CD4-positive, alpha-beta T cell (primary cell): Measurements from ENCODE around the gene BCORL1. TPM values are rescaled to one million over a fixed set of nuclear protein-coding genes. Genes with fewer than 3 reads are reported as not detected.

Source experiments
- ATAC-seq: fragments of 200-7000 bp; cut with Tn5 transposase; one replicate; pipeline ENCODE4 v1.10.0; 2022; ENCODE audit warnings: mild to moderate bottlenecking; ENCODE audit not compliant: poor library complexity
- CTCF ChIA-PET: fragments of 350-600 bp; sonication (Branson Sonifier 250); formaldehyde crosslinking; loops from one replicate; lab custom pipeline; 2021; ENCODE audit warnings: antibody characterized with exemption, inconsistent platforms; lab: Charles Lee
- POLR2A ChIA-PET: fragments of 350-600 bp; sonication (Branson Sonifier 250); formaldehyde crosslinking; loops from one replicate; lab custom pipeline; 2021; ENCODE audit warnings: antibody characterized with exemption, inconsistent platforms; lab: Charles Lee
- DNase-seq, 14 experiments: peaks; one replicate each; pipeline ENCODE4 v3.0.0-alpha.2; 2013 to 2020; ENCODE audit warnings: mixed read lengths in 2 of 14
- H3K27ac ChIP-seq, 2 donors: one replicate each; pipeline versions ENCODE4 v1.5.1 to v1.7.0; 2013; ENCODE audit warnings: low read length in 2 of 2, low read depth in 1 of 2, mild to moderate bottlenecking in 1 of 2
- H3K27me3 ChIP-seq, 2 experiments: 1 replicate in 1 of 2; 2 replicates in 1 of 2; pipeline versions ENCODE4 v1.6.1 to v1.7.0; 2013; ENCODE audit warnings: low read length in 2 of 2, control low read depth in 1 of 2, mild to moderate bottlenecking in 1 of 2, moderate library complexity in 1 of 2; ENCODE audit not compliant: insufficient read depth in 2 of 2, control insufficient read depth in 1 of 2
- H3K36me3 ChIP-seq: one replicate; pipeline ENCODE4 v1.6.1; 2013; ENCODE audit warnings: low read length, control low read depth; ENCODE audit not compliant: insufficient read depth
- H3K4me1 ChIP-seq: one replicate; pipeline ENCODE4 v1.6.1; 2013; ENCODE audit warnings: low read length, control low read depth; ENCODE audit not compliant: insufficient read depth
- H3K4me3 ChIP-seq: one replicate; pipeline ENCODE4 v1.5.1; 2013; ENCODE audit warnings: mild to moderate bottlenecking, low read length, moderate library complexity
- H3K9me3 ChIP-seq, 2 experiments: 1 replicate in 1 of 2; 2 replicates in 1 of 2; pipeline versions ENCODE4 v1.6.1 to v1.7.0; 2013; ENCODE audit warnings: low read length in 2 of 2, mild to moderate bottlenecking in 2 of 2, control low read depth in 1 of 2, moderate library complexity in 1 of 2; ENCODE audit not compliant: control insufficient read depth in 1 of 2, insufficient read depth in 1 of 2
- H3K27ac Mint-ChIP-seq: one replicate; pipeline ENCODE4 v1.8.0; 2020; ENCODE audit warnings: mixed read lengths
- H3K27me3 Mint-ChIP-seq: one replicate; pipeline ENCODE4 v1.8.0; 2021; ENCODE audit warnings: mixed read lengths
- H3K36me3 Mint-ChIP-seq: one replicate; pipeline ENCODE4 v1.8.0; 2021; ENCODE audit warnings: low read depth, mixed read lengths
- H3K4me1 Mint-ChIP-seq: one replicate; pipeline ENCODE4 v1.8.0; 2021; ENCODE audit warnings: low read depth, mixed read lengths
- H3K4me3 Mint-ChIP-seq: one replicate; pipeline ENCODE4 v1.8.0; 2020; ENCODE audit warnings: mild to moderate bottlenecking, mixed read lengths
- H3K9me3 Mint-ChIP-seq: one replicate; pipeline ENCODE4 v1.8.0; 2020; ENCODE audit warnings: mixed read lengths
- CTCF ChIP-seq: fragments of 200-600 bp; IDR thresholded peaks from one replicate; pipeline ENCODE4 v1.8.0; 2022; ENCODE audit warnings: antibody characterized with exemption, mild to moderate bottlenecking
- intact Hi-C, 2 experiments: fragments of 100-400 bp; cut with DNase I in 1 of 2; cut with micrococcal nuclease in 1 of 2; formaldehyde crosslinking; loops; one replicate each; pipeline versions ENCODE4 v1.15.1 to v1.9.0; 2023 to 2025; cut with DNase I, micrococcal nuclease
- total RNA-seq, 174 experiments: library from RNA in 2 of 174; stranded (reverse) in 2 of 174; gene quantifications; one replicate each; pipeline ENCODE4 v1.2.3 and lab custom pipeline; 2021 to 2026

Gene BCORL1
- total RNA-seq, 2 experiments from 2014 or later, result 3.4 to 3.5 TPM

GRCh38 chrX:130013661-130014060 is 31.2 kb downstream of the BCORL1 start:
- no peaks in the 10 kb centered on the region for H3K27me3 Mint-ChIP-seq
- ATAC-seq (no peak), DNase-seq (no peak)
- H3K4me1 Mint-ChIP-seq, result no peaks in the 10 kb centered on the region
- Histone ChIP-seq H3K9me3 (no peaks in the 10 kb centered on the region), H3K36me3 (peaks cover 22% of the 10 kb centered on the region), H3K4me1 (no peaks in the 10 kb centered on the region), H3K27ac (no peak overlapping the region), H3K27me3 (no peaks in the 10 kb centered on the region), H3K4me3 (no peak overlapping the region)
- ChIA-PET POLR2A (no interaction called here), CTCF (interaction anchor here (0.6 kb wide), 1 partner anchor 344 kb away, joined by 3 read pairs; no protein-coding TSS in a partner anchor)
- H3K27ac Mint-ChIP-seq, result no peak overlapping the region
- H3K4me3 Mint-ChIP-seq, result no peak overlapping the region
- intact Hi-C loops, result no loop called here
- TF ChIP-seq CTCF, result no peak
- H3K36me3 Mint-ChIP-seq, result peaks cover 29% of the 10 kb centered on the region
- H3K9me3 Mint-ChIP-seq, result no peaks in the 10 kb centered on the region

DNA sequence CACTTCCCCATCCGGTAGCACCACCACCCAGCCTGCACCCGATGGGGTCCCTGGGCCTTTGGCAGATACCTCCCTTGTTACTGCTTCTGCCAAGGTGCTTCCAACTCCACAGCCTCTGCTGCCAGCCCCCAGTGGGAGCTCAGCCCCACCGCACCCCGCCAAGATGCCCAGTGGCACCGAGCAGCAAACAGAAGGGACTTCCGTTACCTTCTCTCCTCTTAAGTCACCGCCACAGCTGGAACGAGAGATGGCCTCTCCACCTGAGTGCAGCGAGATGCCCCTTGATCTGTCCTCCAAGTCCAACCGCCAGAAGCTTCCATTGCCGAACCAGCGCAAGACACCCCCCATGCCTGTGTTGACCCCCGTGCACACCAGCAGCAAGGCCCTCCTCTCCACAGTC is 31.9 kb downstream of the BCORL1 start:
- no peak overlapping the region for H3K27ac ChIP-seq
- intact Hi-C loops, result no loop called here
- no peaks in the 10 kb centered on the region for H3K9me3 Mint-ChIP-seq
- ChIA-PET POLR2A (no interaction called here), CTCF (interaction anchor here (0.6 kb wide), 1 partner anchor 344 kb away, joined by 3 read pairs; no protein-coding TSS in a partner anchor)
- H3K36me3 ChIP-seq, result peaks cover 25% of the 10 kb centered on the region
- no peak overlapping the region for H3K4me3 Mint-ChIP-seq
- H3K4me1 ChIP-seq, result no peaks in the 10 kb centered on the region
- H3K9me3 ChIP-seq, result no peaks in the 10 kb centered on the region
- no peaks in the 10 kb centered on the region for H3K4me1 Mint-ChIP-seq
- TF ChIP-seq CTCF, result no peak
- H3K27me3 ChIP-seq, result no peaks in the 10 kb centered on the region
- no peak overlapping the region for H3K27ac Mint-ChIP-seq
- H3K27me3 Mint-ChIP-seq, result no peaks in the 10 kb centered on the region
- no peak for ATAC-seq
- H3K36me3 Mint-ChIP-seq, result peaks cover 26% of the 10 kb centered on the region
- DNase-seq, result no peak
- no peak overlapping the region for H3K4me3 ChIP-seq

DNA sequence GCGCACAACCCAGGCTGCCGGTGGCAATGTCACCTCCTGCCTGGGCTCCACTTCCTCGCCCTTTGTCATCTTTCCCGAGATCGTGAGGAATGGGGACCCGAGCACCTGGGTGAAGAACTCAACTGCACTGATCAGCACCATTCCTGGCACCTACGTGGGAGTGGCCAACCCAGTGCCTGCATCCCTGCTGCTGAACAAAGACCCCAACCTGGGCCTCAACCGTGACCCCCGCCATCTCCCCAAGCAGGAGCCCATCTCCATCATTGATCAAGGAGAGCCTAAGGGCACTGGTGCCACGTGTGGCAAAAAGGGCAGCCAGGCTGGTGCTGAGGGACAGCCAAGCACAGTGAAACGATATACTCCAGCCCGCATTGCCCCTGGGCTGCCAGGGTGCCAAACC is 32.3 kb downstream of the BCORL1 start:
- Histone ChIP-seq H3K4me3 (no peak overlapping the region), H3K27me3 (no peaks in the 10 kb centered on the region), H3K9me3 (no peaks in the 10 kb centered on the region), H3K27ac (no peak overlapping the region), H3K4me1 (no peaks in the 10 kb centered on the region), H3K36me3 (peaks cover 28% of the 10 kb centered on the region)
- ChIA-PET POLR2A (no interaction called here), CTCF (no interaction called here)
- intact Hi-C loops, result no loop called here
- DNase-seq (no peak), ATAC-seq (no peak)
- no peak for TF ChIP-seq CTCF
- no peak overlapping the region for H3K27ac Mint-ChIP-seq
- H3K36me3 Mint-ChIP-seq, result peaks cover 26% of the 10 kb centered on the region
- no peaks in the 10 kb centered on the region for H3K4me1 Mint-ChIP-seq
- H3K27me3 Mint-ChIP-seq, result no peaks in the 10 kb centered on the region
- no peaks in the 10 kb centered on the region for H3K9me3 Mint-ChIP-seq
- H3K4me3 Mint-ChIP-seq, result no peak overlapping the region
